H1 (cell line): Measurements from ENCODE around the gene HHIP. TPM values are rescaled to one million over a fixed set of nuclear protein-coding genes. Genes with fewer than 3 reads are reported as not detected.

Experiments
- CTCF ChIA-PET: fragments of 300-600 bp; sonication (Branson Sonifier 250); formaldehyde crosslinking; loops from one replicate; lab custom pipeline; 2021; ENCODE audit not compliant: partially characterized antibody; lab: Charles Lee
- POLR2A ChIA-PET: fragments of 300-600 bp; sonication (Branson Sonifier 250); formaldehyde crosslinking; loops from one replicate; lab custom pipeline; 2021; ENCODE audit warnings: inconsistent platforms; ENCODE audit not compliant: partially characterized antibody; lab: Charles Lee
- DNase-seq, 2 experiments: peaks; one replicate each; pipeline versions ENCODE4 v3.0.0 to v3.0.0-alpha.2; 2010 to 2022; ENCODE audit warnings: low spot score in 2 of 2, low read depth in 1 of 2, mixed read lengths in 1 of 2
- FAIRE-seq: peaks from 2 replicates; lab custom pipeline; 2011; peaks lifted over from hg19 to GRCh38; lab: Jason Lieb, UNC
- H2AFZ ChIP-seq: 2 replicates; pipeline ENCODE4 v1.8.1; 2012; ENCODE audit warnings: low read length, inconsistent platforms
- H2AK5ac ChIP-seq: 2 replicates; pipeline ENCODE4 v1.6.1; 2013; ENCODE audit warnings: low read depth, low read length
- H2BK120ac ChIP-seq: replicated peaks from 2 replicates; pipeline ENCODE3; 2013; ENCODE audit warnings: low read depth, low read length, inconsistent platforms
- H2BK12ac ChIP-seq: 2 replicates; pipeline ENCODE4 v1.6.1; 2013; ENCODE audit warnings: low read depth, low read length
- H2BK15ac ChIP-seq: 2 replicates; pipeline ENCODE4 v1.6.1; 2013; ENCODE audit warnings: low read length
- H2BK20ac ChIP-seq: 2 replicates; pipeline ENCODE4 v1.6.1; 2013; ENCODE audit warnings: low read length
- H2BK5ac ChIP-seq: 2 replicates; pipeline ENCODE4 v1.6.1; 2013; ENCODE audit warnings: low read depth, low read length
- H3K14ac ChIP-seq: 2 replicates; pipeline ENCODE4 v1.6.1; 2013; ENCODE audit warnings: inconsistent platforms; ENCODE audit not compliant: insufficient read length
- H3K18ac ChIP-seq: 2 replicates; pipeline ENCODE4 v1.6.1; 2013; ENCODE audit warnings: low read length; ENCODE audit errors: extremely low read depth
- H3K23ac ChIP-seq: 2 replicates; pipeline ENCODE4 v1.6.1; 2013; ENCODE audit warnings: inconsistent platforms; ENCODE audit not compliant: insufficient read length
- H3K23me2 ChIP-seq: 2 replicates; pipeline ENCODE4 v1.6.1; 2013; ENCODE audit warnings: low read depth, low read length
- H3K27ac ChIP-seq: 2 replicates; pipeline ENCODE4 v1.6.1; 2011; ENCODE audit warnings: low read depth, low read length, inconsistent platforms
- H3K27me3 ChIP-seq, 4 experiments: replicated peaks in 1 of 4; 1 replicate in 1 of 4; 2 replicates in 3 of 4; pipeline versions ENCODE4 v1.6.1 to v1.8.1; 2011 to 2013; ENCODE audit warnings: low read length in 3 of 4, mild to moderate bottlenecking in 3 of 4, inconsistent platforms in 2 of 4, mixed read lengths in 2 of 4, moderate library complexity in 1 of 4; ENCODE audit not compliant: control insufficient read depth in 3 of 4, insufficient read depth in 3 of 4; ENCODE audit errors: extremely low read depth in 1 of 4
- H3K36me3 ChIP-seq, 4 experiments: 2 replicates each; pipeline versions ENCODE4 v1.6.1 to v1.8.1; 2011 to 2013; ENCODE audit warnings: mild to moderate bottlenecking in 4 of 4, low read length in 3 of 4, moderate library complexity in 2 of 4, control low read depth in 1 of 4, inconsistent platforms in 1 of 4; ENCODE audit not compliant: insufficient read depth in 4 of 4, control insufficient read depth in 2 of 4
- H3K4ac ChIP-seq: replicated peaks from 2 replicates; pipeline ENCODE3; 2013; ENCODE audit warnings: low read length, low read depth, mixed read lengths, inconsistent platforms; ENCODE audit not compliant: insufficient read length
- H3K4me1 ChIP-seq, 4 experiments: replicated peaks in 1 of 4; 1 replicate in 1 of 4; 2 replicates in 3 of 4; pipeline versions ENCODE4 v1.6.1 to v1.8.1; 2011 to 2013; ENCODE audit warnings: low read length in 3 of 4, inconsistent platforms in 2 of 4, mixed read lengths in 1 of 4; ENCODE audit not compliant: insufficient read depth in 4 of 4, control insufficient read depth in 3 of 4
- H3K4me2 ChIP-seq, 2 experiments: 2 replicates each; pipeline versions ENCODE4 v1.6.1 to v1.8.1; 2011 to 2013; ENCODE audit warnings: low read depth in 2 of 2, low read length in 2 of 2, control low read depth in 1 of 2, inconsistent platforms in 1 of 2, mild to moderate bottlenecking in 1 of 2; ENCODE audit not compliant: insufficient read depth in 1 of 2
- H3K4me3 ChIP-seq, 4 experiments: fragments of 200-600, 300-600 bp in 1 of 4; sonication (generic), shearing (Covaris generic), sonication (Bioruptor Twin) in 1 of 4; 2 replicates each; pipeline versions ENCODE4 v1.5.1 to v1.8.1; 2011 to 2016; ENCODE audit warnings: low read length in 4 of 4, low read depth in 3 of 4, control low read depth in 2 of 4, inconsistent platforms in 2 of 4, mild to moderate bottlenecking in 2 of 4, mixed read lengths in 1 of 4, moderate library complexity in 1 of 4; ENCODE audit not compliant: insufficient read depth in 2 of 4; ENCODE audit errors: extremely low read depth in 1 of 4
- H3K56ac ChIP-seq: replicated peaks from 2 replicates; pipeline ENCODE3; 2013; ENCODE audit warnings: low read depth, mild to moderate bottlenecking, mixed read lengths, low read length, inconsistent platforms; ENCODE audit not compliant: insufficient read length
- H3K79me1 ChIP-seq: 2 replicates; pipeline ENCODE4 v1.6.1; 2013; ENCODE audit warnings: low read depth, low read length, control low read depth
- H3K79me2 ChIP-seq, 2 experiments: 2 replicates each; pipeline versions ENCODE4 v1.6.1 to v1.8.1; 2012 to 2013; ENCODE audit warnings: low read length in 2 of 2, mild to moderate bottlenecking in 2 of 2, inconsistent platforms in 1 of 2; ENCODE audit not compliant: insufficient read depth in 2 of 2, control insufficient read depth in 1 of 2
- H3K9ac ChIP-seq, 4 experiments: replicated peaks in 1 of 4; 1 replicate in 1 of 4; 2 replicates in 3 of 4; pipeline versions ENCODE4 v1.6.1 to v1.8.1; 2011 to 2013; ENCODE audit warnings: low read depth in 3 of 4, low read length in 3 of 4, control low read depth in 2 of 4, mild to moderate bottlenecking in 2 of 4, moderate library complexity in 2 of 4, inconsistent platforms in 1 of 4; ENCODE audit errors: extremely low read depth in 1 of 4
- H3K9me3 ChIP-seq, 2 experiments: 2 replicates each; pipeline versions ENCODE4 v1.6.1 to v1.8.1; 2012 to 2013; ENCODE audit warnings: mild to moderate bottlenecking in 2 of 2, moderate library complexity in 2 of 2, control low read depth in 1 of 2, inconsistent platforms in 1 of 2, low read depth in 1 of 2, low read length in 1 of 2, mixed read lengths in 1 of 2; ENCODE audit not compliant: insufficient read depth in 2 of 2
- H4K20me1 ChIP-seq, 2 experiments: replicated peaks in 1 of 2; 2 replicates each; pipeline versions ENCODE3 to v1.8.1; 2011 to 2013; ENCODE audit warnings: inconsistent platforms in 2 of 2, low read length in 2 of 2, mild to moderate bottlenecking in 1 of 2; ENCODE audit not compliant: insufficient read depth in 2 of 2, control insufficient read depth in 1 of 2
- H4K5ac ChIP-seq: 2 replicates; pipeline ENCODE4 v1.6.1; 2013; ENCODE audit warnings: low read length, low read depth, mixed read lengths, inconsistent platforms; ENCODE audit not compliant: insufficient read length
- H4K8ac ChIP-seq: 2 replicates; pipeline ENCODE4 v1.8.0; 2013; ENCODE audit warnings: mild to moderate bottlenecking, moderate library complexity, low read length, inconsistent platforms; ENCODE audit not compliant: insufficient read depth; ENCODE audit errors: extremely low read depth
- H4K91ac ChIP-seq: replicated peaks from 2 replicates; pipeline ENCODE3; 2013; ENCODE audit warnings: low read length, mixed read lengths, inconsistent platforms; ENCODE audit not compliant: insufficient read length
- BRCA1 ChIP-seq: IDR thresholded peaks from 2 replicates; pipeline ENCODE4 v1.6.1; 2012; ENCODE audit warnings: low read depth, low read length, improper control_type of control experiment
- CHD2 ChIP-seq: IDR thresholded peaks from 2 replicates; pipeline ENCODE4 v1.6.1; 2012; ENCODE audit warnings: low read length, improper control_type of control experiment
- GABPA ChIP-seq: IDR thresholded peaks from 2 replicates; pipeline ENCODE4 v1.6.1; 2011; ENCODE audit warnings: mild to moderate bottlenecking, low read length, moderate library complexity, borderline replicate concordance; ENCODE audit not compliant: insufficient read depth
- HDAC2 ChIP-seq, 2 experiments: fragments of 300-600 bp in 1 of 2; sonication (generic) in 1 of 2; IDR thresholded peaks; 2 replicates each; pipeline ENCODE4 v1.6.1; 2011 to 2012; ENCODE audit warnings: low read depth in 2 of 2, low read length in 2 of 2, mild to moderate bottlenecking in 2 of 2, moderate library complexity in 2 of 2, borderline replicate concordance in 1 of 2, inconsistent platforms in 1 of 2
- PHF8 ChIP-seq: fragments of 200-600 bp; sonication (generic); conservative IDR thresholded peaks from 2 replicates; pipeline ENCODE4 v1.7.1; 2012; ENCODE audit warnings: low read depth, mild to moderate bottlenecking, inconsistent platforms, low read length, moderate library complexity
- RFX5 ChIP-seq: IDR thresholded peaks from 2 replicates; pipeline ENCODE4 v1.6.1; 2011; ENCODE audit warnings: low read depth, low read length, improper control_type of control experiment, borderline replicate concordance
- WGBS, 2 experiments: shearing (Covaris generic) in 1 of 2; methylation state at CpG; one replicate each; pipeline versions ENCODE4 v1.1.6 to v1.1.7; 2013 to 2015; ENCODE audit warnings: low lambda C conversion rate in 2 of 2, mixed read lengths in 2 of 2, inconsistent platforms in 1 of 2, low coverage in 1 of 2, missing lambda C conversion rate in 1 of 2; ENCODE audit not compliant: insufficient replicate concordance in 2 of 2, insufficient coverage in 1 of 2, insufficient read length in 1 of 2; ENCODE audit errors: extremely low coverage in 1 of 2, missing lambda C conversion rate in 1 of 2; 5-methylcytosine and 5-hydroxymethylcytosine counted together
- polyA plus RNA-seq, 7 experiments: library from polyadenylated mRNA; depleted of rRNA in 3 of 7; stranded (reverse) in 5 of 7; unstranded in 2 of 7; fragments of >200 nt in 5 of 7; fragments of 200-250 nt in 2 of 7; gene quantifications; 1 replicate in 5 of 7; 2 replicates in 1 of 7; 4 replicates in 1 of 7; pipeline versions ENCODE4 v1.2.1 to v1.2.3, GENCODE V29; 2011 to 2013; ENCODE audit warnings: missing spikeins in 2 of 7, mixed read lengths in 2 of 7
- total RNA-seq: library from RNA; stranded (reverse); fragmentation: NEBNext Ultra II Directional; extraction: Animal tissue kit (Norgen Biotek cat#: 25700); gene quantifications from 2 replicates; pipeline ENCODE4 v1.2.1, GENCODE V29; 2021
- TF ChIP-seq, protein P1 (sequence below), 3 experiments: IDR thresholded peaks; 1 replicate in 2 of 3; 2 replicates in 1 of 3; pipeline versions ENCODE4 v1.5.1 to v1.6.1; 2011; ENCODE audit warnings: low read length in 3 of 3, mild to moderate bottlenecking in 3 of 3, inconsistent platforms in 2 of 3, low read depth in 1 of 3, moderate library complexity in 1 of 3; ENCODE audit not compliant: insufficient read depth in 1 of 3; ENCODE audit errors: control extremely low read depth in 1 of 3

Gene HHIP
- total and polyA plus RNA-seq, 2 of the 8 experiments (the other 6 are each of a cell fraction or from before 2014, with no cell fraction given), result 0.05 to 1.3 TPM

DNA sequence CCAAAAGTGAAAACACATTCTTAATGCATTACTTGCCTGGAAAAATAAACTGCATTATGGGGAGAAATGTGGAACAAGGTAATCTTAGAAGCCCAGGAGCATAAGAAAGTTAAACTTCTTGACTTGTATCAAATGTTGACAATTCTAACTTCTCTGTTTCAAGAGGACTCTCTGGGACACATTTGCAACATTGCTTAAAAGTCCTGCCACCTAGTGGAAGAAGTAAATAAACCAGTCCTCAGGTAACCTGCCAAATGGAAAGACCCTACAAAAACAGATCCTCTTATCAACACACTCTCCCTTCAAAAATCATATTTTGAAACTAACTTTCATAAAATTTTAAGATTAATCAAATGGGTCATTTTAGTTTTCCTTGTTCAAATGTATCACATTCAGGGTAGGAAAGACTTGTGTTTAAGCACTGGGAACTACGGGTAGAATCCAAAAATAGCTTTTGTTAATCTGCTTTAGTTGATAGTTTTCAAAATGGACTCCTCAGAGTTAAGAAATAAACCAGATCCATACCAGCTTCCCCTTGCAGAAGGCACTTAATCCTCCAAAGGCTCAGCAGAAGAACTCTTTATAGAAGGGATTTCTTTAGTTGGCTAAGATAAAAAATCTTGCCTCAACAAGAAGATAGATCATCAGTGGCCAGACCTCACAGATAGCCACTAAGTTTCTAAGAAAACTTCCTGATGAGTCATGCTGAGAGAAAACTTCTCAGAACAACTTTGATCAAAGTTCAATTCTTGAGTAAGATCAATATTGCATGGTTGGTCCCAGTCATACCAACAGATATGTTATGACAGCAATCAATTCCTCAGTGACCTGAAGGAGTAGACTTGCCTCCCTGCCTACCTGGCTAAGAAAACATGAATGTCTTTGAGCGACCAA lies 141.7 kb downstream of the HHIP start:
- H3K27ac ChIP-seq, result no peak overlapping the region
- no peak overlapping the region for H3K56ac ChIP-seq
- no peak for TF ChIP-seq CHD2
- TF ChIP-seq HDAC2 (IDR thresholded peaks at IDR 0.05; ENCODE audit: borderline replicate concordance in 1 of 2, low read depth in 2 of 2, low read length in 2 of 2), result no peak
- no peak for TF ChIP-seq RFX5
- TF ChIP-seq, protein P1, sequence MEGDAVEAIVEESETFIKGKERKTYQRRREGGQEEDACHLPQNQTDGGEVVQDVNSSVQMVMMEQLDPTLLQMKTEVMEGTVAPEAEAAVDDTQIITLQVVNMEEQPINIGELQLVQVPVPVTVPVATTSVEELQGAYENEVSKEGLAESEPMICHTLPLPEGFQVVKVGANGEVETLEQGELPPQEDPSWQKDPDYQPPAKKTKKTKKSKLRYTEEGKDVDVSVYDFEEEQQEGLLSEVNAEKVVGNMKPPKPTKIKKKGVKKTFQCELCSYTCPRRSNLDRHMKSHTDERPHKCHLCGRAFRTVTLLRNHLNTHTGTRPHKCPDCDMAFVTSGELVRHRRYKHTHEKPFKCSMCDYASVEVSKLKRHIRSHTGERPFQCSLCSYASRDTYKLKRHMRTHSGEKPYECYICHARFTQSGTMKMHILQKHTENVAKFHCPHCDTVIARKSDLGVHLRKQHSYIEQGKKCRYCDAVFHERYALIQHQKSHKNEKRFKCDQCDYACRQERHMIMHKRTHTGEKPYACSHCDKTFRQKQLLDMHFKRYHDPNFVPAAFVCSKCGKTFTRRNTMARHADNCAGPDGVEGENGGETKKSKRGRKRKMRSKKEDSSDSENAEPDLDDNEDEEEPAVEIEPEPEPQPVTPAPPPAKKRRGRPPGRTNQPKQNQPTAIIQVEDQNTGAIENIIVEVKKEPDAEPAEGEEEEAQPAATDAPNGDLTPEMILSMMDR (IDR thresholded peaks at IDR 0.05; ENCODE audit: control extremely low read depth in 1 of 3, insufficient read depth in 1 of 3, low read depth in 1 of 3, low read length in 3 of 3), result peak in 2 of 3 experiments; percentile 48 to 61; a peak in 3 of 4 replicates
- no peak for TF ChIP-seq PHF8
- no peak for TF ChIP-seq GABPA
- no peak for TF ChIP-seq BRCA1

More for the DNA sequence above, 141.7 kb downstream of the HHIP start:
- no peak overlapping the region for H3K18ac ChIP-seq
- WGBS, 2 experiments, result 97% methylated on average over 2 of the region's 2 CpGs; no CpG with 5 or more reads in 1 of the 2 experiments
- no peak overlapping the region for H4K8ac ChIP-seq
- H2BK20ac ChIP-seq, result no peak overlapping the region
- no peaks in the 10 kb centered on the region for H3K4me1 ChIP-seq
- no peak overlapping the region for H4K5ac ChIP-seq
- no peak overlapping the region for H3K4me3 ChIP-seq
- no peaks in the 10 kb centered on the region for H3K23me2 ChIP-seq
- no peak overlapping the region for H2BK15ac ChIP-seq
- H2BK5ac ChIP-seq, result no peak overlapping the region
- no peak overlapping the region for H4K91ac ChIP-seq
- no peak overlapping the region for H3K23ac ChIP-seq
- H3K79me2 ChIP-seq, result no peaks in the 10 kb centered on the region
- no peak overlapping the region for H3K4ac ChIP-seq
- no peak overlapping the region for H3K9ac ChIP-seq
- no peak overlapping the region for H3K4me2 ChIP-seq
- ChIA-PET CTCF (interaction anchor here (0.6 to 1.7 kb wide), 6 partner anchors 8 to 285 kb away, joined by 3 to 5 read pairs (median 4); no protein-coding TSS in a partner anchor), POLR2A (interaction anchor here (1.1 kb wide), 1 partner anchor 20 kb away, joined by 3 read pairs; no protein-coding TSS in a partner anchor)
- no peaks in the 10 kb centered on the region for H4K20me1 ChIP-seq
- no peak overlapping the region for H2BK120ac ChIP-seq
- H3K9me3 ChIP-seq, result peaks cover 6 to 14% of the 10 kb centered on the region in 2 experiments; a peak in 3 of 4 replicates
- H2AFZ ChIP-seq, result no peak overlapping the region
- FAIRE-seq, result peak; percentile 87
- H3K14ac ChIP-seq, result no peak overlapping the region
- no peaks in the 10 kb centered on the region for H3K79me1 ChIP-seq
- no peaks in the 10 kb centered on the region for H3K36me3 ChIP-seq
- DNase-seq, result no peak
- H2BK12ac ChIP-seq, result no peak overlapping the region
- H3K27me3 ChIP-seq, result no peaks in the 10 kb centered on the region
- H2AK5ac ChIP-seq, result no peak overlapping the region
